Activated CD8-positive, alpha-beta memory T cell treated with anti-CD3 and anti-CD28 coated beads, Interleukin-2, amount 10 ng/mL, durations not matched to agents 7 days and 5 days (primary cell): Measurements from ENCODE around the gene OR4K14. TPM values are rescaled to one million over a fixed set of nuclear protein-coding genes. Genes with fewer than 3 reads are reported as not detected.

Experiments used
- total RNA-seq, 2 experiments: library from RNA; stranded (reverse); gene quantifications; one replicate each; pipeline ENCODE4 v1.2.3, GENCODE V29; 2021

Gene OR4K14
- total RNA-seq, 2 experiments from 2014 or later, result not detected

Other genes with a start within 250 kb of the OR4K14 start
- not detected for gene OR4M1, start 245.8 kb downstream of the OR4K14 start, total RNA-seq
- not detected for gene OR4N2, start 215.5 kb downstream of the OR4K14 start, total RNA-seq
- not detected for gene OR4K2, start 144.2 kb downstream of the OR4K14 start, total RNA-seq
- not detected for gene OR4K5, start 98.7 kb downstream of the OR4K14 start, total RNA-seq
- gene OR4K1, start 88.4 kb downstream of the OR4K14 start, total RNA-seq, result not detected
- not detected for gene OR4K15, start 43.7 kb downstream of the OR4K14 start, total RNA-seq
- gene OR4Q2, start 17.1 kb downstream of the OR4K14 start, total RNA-seq, result not detected
- gene OR4K13, start 16.7 kb upstream of the OR4K14 start, total RNA-seq, result not detected
- not detected for gene OR4L1, start 40.7 kb upstream of the OR4K14 start, total RNA-seq
- gene OR4K17, start 91.4 kb upstream of the OR4K14 start, total RNA-seq, result not detected
- not detected for gene OR4N5, start 119.5 kb upstream of the OR4K14 start, total RNA-seq
- gene OR11G2, start 171.6 kb upstream of the OR4K14 start, total RNA-seq, result not detected
- not detected for gene OR11H6, start 204.4 kb upstream of the OR4K14 start, total RNA-seq
- gene OR11H7, start 209.7 kb upstream of the OR4K14 start, total RNA-seq, result not detected
- not detected for gene OR11H4, start 220.0 kb upstream of the OR4K14 start, total RNA-seq